Measurements from ENCODE around the gene FRRS1.

FRRS1 gene

GRCh38 chr1:99735852-99736251 lies 30.6 kb downstream of the FRRS1 start:
- FAIRE-seq: no peak
- no peak for DNase-seq (ENCODE audit: insufficient read length, low spot score)

GRCh38 chr1:99731384-99731783 lies 35.1 kb downstream of the FRRS1 start:
- FAIRE-seq: no peak
- DNase-seq (ENCODE audit: insufficient read length, low spot score): no peak

DNA sequence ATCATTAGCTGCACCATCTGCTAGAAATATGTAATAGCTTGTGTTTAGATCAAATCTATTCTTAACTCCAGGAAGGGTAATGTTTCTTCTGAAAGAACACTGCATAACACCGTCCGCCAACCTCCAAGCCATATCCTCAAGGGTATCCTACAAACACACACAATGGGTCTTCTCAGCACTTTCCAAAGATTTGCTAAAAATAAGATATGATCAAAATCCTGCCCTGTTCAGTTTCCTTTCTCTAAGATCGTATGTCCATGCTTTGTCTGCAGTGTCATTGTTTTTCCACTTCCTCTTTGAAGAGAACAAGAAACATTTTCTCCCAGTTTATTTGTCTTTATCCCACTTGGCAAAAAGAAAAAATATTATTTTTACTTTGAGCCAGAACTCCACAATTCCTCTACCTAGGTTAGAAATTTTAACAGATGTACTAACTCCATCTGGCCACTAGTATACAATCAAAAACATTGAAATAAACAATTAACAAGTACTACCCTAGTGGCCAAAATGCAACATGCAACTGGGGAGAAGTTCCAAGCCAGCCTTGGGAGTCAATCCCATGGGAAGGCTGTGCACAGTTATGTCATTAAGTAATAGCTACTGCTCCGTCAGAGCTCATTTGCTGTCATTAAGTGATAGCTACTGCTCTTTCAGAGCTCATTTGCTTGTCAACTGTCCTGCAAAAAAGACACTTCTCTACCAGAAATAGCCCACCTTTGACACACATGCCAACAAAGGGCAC lies 37.8 kb downstream of the FRRS1 start:
- FAIRE-seq: no peak
- DNase-seq (ENCODE audit: insufficient read length, low spot score): no peak

GRCh38 chr1:99727575-99728185 lies 38.8 kb downstream of the FRRS1 start:
- DNase-seq (ENCODE audit: insufficient read length, low spot score) (no peak), FAIRE-seq (no peak)

DNA sequence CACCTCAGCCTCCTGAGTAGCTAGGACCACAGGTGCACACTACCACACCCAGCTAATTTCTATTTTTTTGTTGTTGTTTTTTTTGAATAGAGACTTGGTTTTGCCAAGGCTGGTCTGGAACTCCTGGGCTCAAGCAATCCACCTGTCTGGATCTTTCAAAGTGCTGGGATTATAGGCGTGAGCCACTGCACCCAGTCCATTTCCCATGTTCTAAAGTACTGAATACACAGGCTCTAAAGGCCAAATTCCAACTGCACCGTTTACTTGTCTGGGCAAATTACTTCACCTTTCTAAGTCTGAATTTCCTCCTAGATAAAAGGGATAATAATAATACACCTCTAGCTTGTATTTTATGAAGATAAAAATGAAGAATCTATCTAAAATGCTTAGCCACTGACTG lies 39.6 kb downstream of the FRRS1 start:
- DNase-seq (ENCODE audit: insufficient read length, low spot score): no peak
- FAIRE-seq: no peak

- DNase-seq (ENCODE audit: insufficient read length, low spot score) (no peak), FAIRE-seq (no peak)
These were observed 40.0 kb downstream of the FRRS1 start for GRCh38 chr1:99726407-99726806.

- DNase-seq (ENCODE audit: insufficient read length, low spot score) (no peak), FAIRE-seq (no peak)
These were observed 40.4 kb downstream of the FRRS1 start for GRCh38 chr1:99725996-99726395.

DNA sequence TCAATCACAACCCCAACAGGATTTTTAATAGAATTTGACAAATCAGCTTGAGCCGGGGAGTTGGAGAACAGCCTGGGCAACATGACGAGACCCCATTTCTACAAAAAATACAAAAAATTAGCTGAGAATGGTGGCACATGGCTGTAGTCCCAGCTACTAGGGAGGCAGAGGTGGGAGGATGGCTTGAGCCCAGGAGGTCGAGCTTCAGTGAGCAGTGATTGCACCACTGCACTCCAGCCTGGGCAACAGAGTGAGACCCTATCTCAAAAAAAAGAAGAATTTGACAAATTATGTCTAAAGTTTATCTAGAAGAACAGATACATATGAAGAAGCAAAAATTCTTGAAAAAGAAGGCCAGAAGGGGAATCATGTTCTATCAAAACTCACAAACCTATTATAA lies 43.2 kb downstream of the FRRS1 start:
- FAIRE-seq: no peak
- no peak for DNase-seq (ENCODE audit: insufficient read length, low spot score)

GRCh38 chr1:99717005-99717404 lies 49.4 kb downstream of the FRRS1 start:
- FAIRE-seq (no peak), DNase-seq (ENCODE audit: insufficient read length, low spot score) (no peak)

- DNase-seq (ENCODE audit: insufficient read length, low spot score): no peak
- FAIRE-seq: no peak
These were observed 53.4 kb downstream of the FRRS1 start for GRCh38 chr1:99713006-99713405.

DNA sequence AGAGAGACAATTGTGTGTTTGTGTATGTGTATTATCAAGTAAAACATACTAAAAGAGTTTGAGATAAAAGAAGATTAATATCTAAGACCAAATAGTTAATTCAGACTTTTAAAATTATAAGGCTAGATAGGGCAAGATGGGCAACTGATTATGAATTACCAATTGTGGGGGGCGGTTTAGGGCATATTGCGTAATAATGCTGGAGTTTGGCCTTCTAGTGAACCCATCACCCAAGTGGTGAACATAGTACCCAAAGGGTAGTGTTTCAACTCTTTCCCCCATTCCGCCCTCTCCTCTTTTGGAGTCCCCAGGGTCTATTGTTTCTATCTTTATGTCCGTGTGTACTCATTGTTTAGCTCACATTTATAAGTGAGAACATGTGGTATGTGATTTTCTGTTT lies 55.4 kb downstream of the FRRS1 start:
- DNase-seq (ENCODE audit: insufficient read length, low spot score): no peak
- FAIRE-seq: no peak

DNA sequence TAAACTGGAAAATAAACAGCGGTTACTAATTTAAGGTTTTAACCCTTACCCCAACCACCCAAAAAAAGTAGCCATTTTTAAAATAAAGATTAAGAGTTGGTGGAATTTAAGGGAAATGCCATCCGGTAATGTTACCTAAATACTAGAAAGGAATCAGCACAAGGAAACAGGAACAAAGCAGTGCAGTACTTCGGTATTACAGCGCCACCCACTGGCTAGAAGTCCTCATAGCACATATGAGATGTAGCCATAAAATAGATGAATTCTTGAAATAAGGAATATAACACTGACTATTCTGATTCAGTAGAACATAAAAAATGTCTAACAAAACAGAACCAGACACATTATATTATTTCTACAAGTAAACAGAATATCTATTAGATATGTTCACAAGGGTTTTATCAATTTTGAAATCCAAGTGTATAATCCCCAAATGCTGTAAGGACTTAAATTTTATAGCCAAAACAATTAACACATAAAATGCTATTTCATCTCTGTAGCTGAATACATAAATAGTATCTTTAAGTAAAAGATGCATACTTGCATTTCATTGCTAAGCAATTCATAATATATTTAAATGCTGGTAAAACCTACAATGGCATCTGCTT lies 58.8 kb downstream of the FRRS1 start:
- FAIRE-seq (peak; percentile 78), DNase-seq (ENCODE audit: insufficient read length, low spot score) (peak; percentile 15)

GRCh38 chr1:99705385-99705784 lies 61.0 kb downstream of the FRRS1 start:
- DNase-seq (ENCODE audit: insufficient read length, low spot score) (no peak), FAIRE-seq (no peak)

DNA sequence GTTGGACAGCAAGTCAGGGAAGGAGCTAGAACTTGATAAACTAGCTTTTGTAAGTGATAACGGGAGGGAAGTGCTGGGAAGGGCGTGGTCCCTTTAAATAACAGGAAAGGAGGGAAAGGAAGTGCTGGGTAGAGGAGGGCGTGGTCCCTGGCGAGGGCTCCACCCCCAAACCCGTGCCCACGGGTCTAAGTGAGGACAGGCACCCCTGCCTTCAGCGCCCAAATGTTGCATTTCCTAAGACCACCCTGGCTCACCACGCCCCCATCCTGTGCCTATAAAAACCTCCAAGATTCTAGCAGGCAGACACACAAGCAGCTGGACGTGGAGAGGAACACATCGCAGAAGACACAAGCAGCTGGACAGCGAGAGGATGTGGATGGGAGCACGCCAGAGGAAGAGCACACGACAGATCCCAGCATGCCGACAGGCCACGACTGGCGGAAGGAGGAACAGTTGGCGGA lies 62.0 kb downstream of the FRRS1 start:
- DNase-seq (ENCODE audit: insufficient read length, low spot score) (no peak), FAIRE-seq (no peak)

DNA sequence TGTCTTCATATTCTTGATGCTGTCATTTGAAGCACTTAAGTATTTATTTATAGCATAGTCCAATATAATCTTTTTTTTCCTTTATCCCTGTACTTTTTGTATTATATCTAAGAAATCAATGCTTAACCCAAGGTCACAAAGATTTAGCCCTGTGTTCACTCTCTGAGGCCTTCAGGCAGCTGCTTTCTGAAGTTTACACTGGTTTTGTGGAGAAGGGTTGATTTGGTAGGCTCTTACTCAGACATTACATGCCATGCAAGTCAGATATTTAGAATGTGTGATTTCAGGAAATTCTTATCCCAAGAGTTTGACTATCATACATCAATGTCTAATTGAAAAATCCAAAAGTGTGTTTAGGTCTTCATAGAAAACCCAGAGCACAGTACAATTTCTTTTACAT lies 64.2 kb downstream of the FRRS1 start:
- DNase-seq (ENCODE audit: insufficient read length, low spot score) (no peak), FAIRE-seq (no peak)

DNA sequence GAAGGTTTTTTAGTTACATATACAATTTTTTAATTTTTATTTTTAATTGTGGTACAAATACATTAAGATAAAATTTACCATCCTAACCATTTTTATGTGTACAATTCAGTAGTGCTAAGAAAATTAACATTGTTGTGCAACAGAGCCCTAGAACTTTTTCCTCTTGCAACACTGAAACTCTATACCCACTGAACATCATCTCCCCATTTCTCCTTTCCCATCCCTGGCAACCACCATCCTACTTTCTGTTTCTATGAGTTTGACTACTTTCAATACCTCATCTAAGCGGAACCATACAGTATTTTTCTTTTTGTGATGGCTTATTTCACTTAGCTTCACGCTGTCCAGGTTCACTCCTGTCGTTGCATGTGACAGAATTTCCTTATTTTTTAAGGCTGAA lies 66.4 kb downstream of the FRRS1 start:
- FAIRE-seq: peak; percentile 21
- DNase-seq (ENCODE audit: insufficient read length, low spot score): no peak

GRCh38 chr1:99697580-99697979 lies 68.9 kb downstream of the FRRS1 start:
- no peak for FAIRE-seq
- no peak for DNase-seq (ENCODE audit: insufficient read length, low spot score)

GRCh38 chr1:99696616-99697015 lies 69.8 kb downstream of the FRRS1 start:
- DNase-seq (ENCODE audit: insufficient read length, low spot score): no peak
- FAIRE-seq: no peak

DNA sequence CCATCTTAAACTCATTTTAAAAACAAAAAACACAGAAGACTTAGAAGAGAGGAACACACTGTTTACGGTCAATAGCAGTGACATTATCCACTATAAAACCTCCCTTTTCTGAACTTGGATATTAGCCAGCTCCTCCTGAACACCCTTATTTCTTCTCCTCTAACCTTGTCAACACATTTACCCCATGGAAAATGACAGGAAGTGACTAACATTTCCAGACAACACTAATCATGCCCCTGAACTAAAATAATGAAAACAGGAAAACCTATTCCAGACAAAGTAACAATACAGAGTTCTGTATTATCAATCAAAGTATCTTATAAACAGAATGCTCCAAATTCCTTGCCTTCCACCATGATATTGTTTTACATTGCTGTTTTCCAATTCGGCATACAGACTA lies 75.3 kb downstream of the FRRS1 start:
- FAIRE-seq (no peak), DNase-seq (ENCODE audit: insufficient read length, low spot score) (no peak)

DNA sequence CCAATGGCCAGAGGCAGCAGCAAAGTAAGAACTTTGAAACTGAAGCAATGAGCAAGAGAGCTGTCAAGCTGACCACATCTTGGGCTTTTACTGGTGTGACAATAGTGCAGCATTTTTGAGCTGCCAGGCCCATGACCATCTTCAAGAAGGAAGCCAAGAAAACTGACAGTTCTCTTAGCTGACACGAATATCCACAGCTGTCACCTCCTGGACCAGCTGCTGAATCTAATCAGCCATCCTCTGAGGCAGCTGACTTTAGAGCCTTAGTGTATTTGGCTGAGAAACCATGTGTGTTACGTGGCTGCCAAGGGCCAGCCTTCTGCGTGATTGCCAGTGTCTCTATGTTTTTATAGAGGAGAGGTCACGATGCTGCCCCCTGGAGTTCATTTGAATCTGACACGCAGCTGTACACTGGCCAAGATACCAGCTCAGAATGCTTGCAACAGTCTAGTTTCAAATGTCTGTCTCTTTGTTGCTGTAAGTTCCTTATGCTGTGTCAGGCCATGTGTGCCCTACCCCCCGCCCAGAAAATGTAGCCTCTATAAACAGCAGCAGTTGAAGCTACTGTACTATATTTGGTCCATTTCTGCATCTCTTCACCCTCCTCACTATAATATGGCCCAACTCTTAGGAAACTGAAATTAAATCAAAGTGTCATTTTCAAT lies 80.8 kb downstream of the FRRS1 start:
- peak; percentile 15 for DNase-seq (ENCODE audit: insufficient read length, low spot score)
- FAIRE-seq: peak; percentile 51

- no peak for FAIRE-seq
- no peak for DNase-seq (ENCODE audit: insufficient read length, low spot score)
These were observed 84.1 kb downstream of the FRRS1 start for GRCh38 chr1:99682291-99682751.
